HG02759 (cell line): ENCODE results near the gene ZDHHC11.
"Not testable (repeated sequence)": the region's sequence is repeated elsewhere in the genome, so short reads cannot be mapped to it uniquely, and the experiment has no call there.

Experiments
- ATAC-seq: cut with Tn5 transposase; IDR thresholded peaks from one replicate; pipeline ENCODE4 v1.9.1; 2021; ENCODE audit warnings: mild to moderate bottlenecking, moderate library complexity; ENCODE audit not compliant: unreplicated experiment

The ZDHHC11 gene

DNA sequence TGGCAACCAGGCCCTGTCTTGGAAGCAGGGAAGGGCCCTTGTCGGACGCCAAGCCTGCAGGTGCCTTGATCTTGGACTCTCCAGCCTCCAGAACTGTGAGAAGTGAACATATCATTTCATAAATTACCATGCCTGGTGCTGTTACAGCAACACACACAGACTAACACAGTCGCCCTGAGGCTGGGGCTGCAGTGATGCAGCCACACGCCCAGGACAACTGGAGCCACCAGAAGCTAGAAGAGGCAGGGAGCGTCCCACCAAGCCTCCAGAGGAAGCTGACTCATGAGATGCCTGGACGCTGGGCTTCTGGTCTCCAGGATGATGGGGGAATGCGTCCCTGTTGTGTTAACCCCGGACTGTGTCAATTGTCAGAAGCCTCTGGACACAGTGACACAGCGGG is 71.8 kb downstream of the ZDHHC11 start:
- ATAC-seq = not testable (repeated sequence)

DNA sequence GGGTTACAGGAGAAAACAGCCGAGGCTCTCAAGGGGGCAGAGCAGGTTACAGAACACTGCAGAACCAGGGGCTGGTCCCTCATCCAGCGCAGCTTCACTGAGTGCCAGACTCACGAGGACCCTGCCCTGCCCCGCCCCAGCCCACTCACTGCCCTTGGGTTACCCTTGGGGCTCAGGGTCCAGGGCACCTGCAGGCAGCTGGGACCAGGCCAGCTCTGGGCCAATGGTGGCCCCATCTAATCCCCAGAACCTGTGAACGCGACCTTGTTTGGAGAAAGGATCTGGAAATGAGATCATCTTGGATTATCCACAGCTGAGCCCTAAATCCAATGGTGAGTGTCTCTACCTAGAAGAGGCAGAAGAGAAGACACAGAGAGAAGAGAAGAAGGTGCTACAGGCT is 72.4 kb downstream of the ZDHHC11 start:
- not testable (repeated sequence) for ATAC-seq

DNA sequence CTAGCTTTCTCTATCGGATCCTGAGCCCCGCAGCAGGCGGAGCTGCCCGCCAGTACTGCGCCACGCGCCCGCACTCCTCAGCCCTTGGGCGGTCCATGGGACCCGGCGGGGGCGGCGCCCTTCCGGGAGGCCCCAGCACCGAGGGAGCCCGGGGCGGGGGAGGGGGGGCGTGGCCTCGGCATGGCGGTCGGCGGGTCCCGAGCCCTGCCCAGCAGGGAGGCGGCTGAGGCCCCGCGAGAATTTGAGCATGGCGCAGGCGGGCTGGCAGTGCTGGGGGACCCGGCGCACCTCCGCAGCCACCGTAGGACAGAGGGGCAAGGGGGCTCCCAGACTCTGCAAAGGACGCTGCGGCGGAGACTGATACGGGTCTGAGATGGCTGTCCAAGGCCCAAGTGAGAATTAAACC is 73.0 kb downstream of the ZDHHC11 start:
- no peak for ATAC-seq

DNA sequence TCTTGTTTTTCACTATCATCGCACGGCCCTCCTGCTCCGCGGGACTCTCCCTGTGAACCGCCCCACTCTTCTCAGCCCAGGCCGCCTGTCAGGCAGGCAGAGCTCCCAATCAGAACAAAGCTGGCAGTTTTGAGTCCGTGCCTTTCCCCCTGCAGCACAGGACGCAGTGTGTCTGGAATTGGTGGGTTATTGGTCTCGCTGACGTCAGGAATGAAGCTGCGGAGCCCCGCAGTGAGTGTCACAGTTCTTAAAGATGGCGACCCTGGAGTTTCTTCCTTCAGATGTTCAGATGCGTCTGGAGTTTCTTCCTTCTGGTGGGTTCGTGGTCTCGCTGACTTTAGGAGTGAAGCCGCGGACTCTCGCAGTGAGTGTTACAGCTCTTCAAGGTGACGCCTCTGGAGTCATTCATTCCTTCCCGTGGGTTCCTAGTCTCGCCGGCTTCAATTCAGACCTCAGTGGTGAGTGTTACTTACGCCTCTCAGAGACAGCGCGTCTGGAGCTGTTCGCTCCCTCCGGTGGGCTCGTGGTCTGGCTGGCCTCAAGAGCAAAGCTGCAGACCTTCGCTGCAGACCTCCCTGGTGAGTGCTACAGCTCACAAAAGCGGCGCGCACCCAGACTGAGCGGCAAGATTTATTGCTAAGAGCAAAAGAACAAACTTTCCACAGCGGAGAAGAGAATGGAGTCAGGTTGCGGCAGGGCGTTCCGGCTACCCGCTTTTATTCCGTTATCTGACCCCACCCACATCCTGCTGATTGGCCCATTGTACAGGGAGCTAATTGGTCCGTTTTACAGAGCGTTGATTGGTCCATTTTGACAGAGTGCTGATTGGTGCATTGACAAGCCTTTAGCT is 73.7 kb downstream of the ZDHHC11 start:
- ATAC-seq = no peak

DNA sequence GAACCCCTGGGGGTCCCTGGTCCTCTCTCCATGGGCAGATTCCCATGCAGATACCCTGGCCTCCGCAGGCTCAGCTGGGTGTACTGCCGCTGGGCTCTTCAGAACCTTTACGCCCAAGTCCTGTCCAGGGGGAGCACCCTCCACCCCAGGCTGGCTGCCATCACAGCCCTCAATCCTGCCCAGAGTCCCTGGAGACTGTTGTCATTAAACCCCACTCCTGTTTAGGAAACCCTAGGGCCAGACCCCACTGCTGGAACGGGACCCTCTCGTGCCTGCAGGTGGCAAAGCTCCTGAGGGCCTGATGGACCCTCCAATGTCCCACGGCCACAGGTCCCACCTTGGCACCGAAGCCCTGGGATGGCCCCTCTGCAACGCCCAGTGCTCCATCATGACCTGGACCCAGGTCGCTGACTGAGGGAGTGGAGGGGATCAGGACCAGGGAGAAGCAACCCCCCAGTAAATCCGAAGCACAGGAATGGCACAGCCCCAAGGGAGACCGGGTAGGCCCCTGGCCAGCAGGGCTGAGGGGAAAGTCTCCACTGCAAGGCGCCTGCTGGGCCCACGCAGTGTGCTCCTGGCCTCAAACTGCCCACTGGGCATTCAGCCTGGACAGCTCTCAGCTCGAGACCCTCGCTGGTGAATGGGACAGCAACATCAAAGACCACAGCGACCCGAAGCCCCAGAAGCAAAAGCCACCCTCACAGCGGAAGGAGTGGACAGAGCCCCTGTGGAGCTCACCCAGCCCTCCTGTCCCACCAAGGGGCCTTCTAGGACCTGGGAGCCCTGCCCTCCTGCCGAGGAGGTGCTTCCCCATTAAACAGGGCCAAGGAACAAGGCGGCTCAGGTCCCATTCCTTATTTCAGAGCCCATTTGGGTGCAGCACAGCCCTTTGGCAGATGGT is 74.6 kb downstream of the ZDHHC11 start:
- ATAC-seq = no peak

DNA sequence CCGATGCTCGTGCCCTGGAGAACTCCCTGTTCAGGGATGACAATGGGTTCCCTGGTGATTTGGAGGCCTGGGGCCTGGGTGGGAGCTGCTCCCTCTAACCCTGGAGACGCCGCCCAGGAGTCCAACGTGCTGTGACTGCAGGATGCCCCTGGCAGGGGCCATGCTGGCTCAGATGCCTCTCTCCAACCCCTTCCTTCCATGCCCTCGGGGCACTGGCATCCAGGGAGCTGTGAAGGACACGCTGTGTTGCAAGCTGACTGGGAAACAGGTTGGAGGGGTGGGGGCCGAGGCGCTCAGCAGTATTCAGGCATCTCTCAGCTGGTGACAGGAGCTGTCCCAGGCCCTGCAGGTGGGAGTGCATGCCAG is 75.2 kb downstream of the ZDHHC11 start:
- not testable (repeated sequence) for ATAC-seq

DNA sequence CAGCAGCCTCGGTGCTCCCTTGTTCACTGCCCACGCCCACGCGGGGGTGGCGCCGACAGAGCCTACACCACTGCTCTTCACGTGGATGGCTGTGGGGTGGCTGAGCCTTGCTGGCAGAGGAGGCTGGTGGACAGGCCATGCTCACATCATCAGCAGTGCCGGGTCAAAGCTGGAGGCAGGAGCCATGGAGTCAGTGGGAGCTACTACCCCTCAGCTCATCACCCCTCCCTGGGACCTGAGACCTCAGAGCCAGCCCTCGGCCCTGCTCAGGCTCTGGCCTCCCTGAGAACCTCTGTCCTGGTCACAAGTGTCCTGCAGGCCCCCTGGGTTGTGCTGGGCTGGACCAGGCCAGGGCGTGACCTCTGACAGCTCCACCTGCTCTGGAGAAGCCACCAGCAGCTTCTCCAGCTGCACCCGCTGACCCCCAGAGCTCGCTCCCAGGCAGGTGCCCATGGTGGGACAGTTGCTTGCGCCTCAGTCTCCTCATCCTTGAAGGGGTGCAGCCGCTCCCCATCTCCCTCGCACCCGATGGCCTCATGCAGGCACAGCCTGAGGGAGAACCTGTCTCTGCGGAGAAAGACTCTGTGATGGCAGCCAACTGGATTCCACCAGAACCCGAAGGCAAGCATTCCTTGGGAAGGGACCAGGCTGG is 75.8 kb downstream of the ZDHHC11 start:
- ATAC-seq = not testable (repeated sequence)

DNA sequence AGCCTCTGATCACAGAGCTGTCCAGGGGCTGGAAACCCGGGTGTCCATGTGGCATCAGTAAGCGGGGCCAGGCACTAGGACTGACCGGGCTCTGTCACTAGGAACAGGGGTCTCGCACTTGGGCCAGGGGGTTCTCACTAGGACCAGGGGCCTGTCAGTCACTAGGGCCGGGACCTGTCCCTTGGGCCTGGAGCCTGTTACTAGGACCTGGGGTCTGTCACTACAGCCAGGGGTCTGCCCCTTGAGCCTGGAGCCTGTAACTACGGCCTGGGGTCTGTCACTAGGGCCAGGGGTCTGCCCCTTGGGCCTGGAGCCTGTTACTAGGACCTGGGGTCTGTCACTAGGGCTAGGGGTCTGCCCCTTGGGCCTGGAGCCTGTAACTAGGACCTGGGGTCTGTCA is 76.5 kb downstream of the ZDHHC11 start:
- not testable (repeated sequence) for ATAC-seq

DNA sequence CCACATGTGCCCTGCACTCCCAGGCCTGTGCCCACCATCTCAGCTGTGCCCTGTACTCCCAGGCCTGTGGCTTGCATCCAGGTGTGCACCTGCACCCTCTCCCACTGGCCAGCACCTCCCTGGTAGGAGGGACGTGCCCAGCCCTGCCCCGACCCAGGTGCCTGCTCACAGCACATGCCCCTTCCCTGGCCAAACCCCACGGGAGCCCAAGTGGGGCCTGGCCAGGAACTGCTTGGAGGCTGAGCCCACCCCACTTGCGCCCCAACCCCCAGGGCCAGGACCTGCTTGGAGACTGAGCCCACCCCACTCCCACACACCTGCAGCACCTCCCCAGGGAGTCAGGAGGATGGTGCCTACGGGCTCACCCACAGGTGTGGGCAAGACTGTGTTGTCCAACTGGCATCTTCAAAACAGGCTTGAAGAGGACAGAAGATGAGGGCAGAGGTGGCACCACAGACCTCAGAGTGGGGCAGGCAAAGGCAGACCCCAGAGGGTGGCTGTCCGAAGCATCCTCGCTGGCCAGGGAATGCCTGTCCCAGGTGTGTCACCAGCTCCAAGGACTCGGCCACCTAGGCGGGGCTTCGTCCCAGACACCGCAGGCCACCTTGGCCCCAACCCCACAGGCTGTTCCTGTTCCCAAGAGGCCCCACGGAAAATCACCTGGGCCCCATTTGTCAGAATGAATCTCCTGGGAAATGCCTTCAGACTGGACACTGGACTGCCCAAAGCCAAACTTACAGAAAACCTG is 77.1 kb downstream of the ZDHHC11 start:
- no peak for ATAC-seq

DNA sequence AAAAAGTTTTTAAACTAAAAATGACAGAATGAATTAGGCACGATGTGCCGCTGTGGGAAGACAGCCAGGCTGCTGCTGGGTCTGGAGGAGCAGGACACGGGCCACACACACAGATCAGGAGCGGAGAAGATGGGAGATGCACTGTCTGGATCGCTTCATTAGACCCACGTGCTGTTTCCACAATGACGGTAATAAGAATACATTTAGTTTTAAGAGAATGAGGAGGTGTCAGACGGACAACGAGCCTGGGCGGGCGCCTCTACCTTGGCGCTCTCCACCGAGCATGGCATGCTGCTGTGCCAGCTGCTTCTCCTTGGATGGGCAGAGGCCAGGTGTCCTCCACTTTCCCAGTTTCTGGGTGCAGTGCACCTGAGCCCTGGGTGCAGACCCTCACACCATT is 77.9 kb downstream of the ZDHHC11 start:
- ATAC-seq = not testable (repeated sequence)

DNA sequence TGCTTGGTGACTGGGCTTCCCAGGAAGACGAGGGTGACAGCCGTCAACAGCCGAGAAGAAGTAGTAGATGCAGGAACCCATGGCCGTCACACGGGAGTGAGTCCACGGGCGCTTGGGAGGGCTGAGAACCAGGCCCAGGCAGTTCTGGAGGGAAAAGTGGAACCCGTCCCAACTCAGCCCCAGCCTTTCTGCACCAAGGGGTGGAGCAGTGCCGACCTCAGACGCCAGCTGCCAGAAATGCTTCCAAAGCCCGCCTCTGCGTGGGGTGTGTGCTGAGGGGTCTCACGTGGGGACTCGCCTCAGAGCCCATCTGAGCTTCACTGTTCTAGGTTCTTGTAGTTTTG is 78.3 kb downstream of the ZDHHC11 start:
- not testable (repeated sequence) for ATAC-seq

DNA sequence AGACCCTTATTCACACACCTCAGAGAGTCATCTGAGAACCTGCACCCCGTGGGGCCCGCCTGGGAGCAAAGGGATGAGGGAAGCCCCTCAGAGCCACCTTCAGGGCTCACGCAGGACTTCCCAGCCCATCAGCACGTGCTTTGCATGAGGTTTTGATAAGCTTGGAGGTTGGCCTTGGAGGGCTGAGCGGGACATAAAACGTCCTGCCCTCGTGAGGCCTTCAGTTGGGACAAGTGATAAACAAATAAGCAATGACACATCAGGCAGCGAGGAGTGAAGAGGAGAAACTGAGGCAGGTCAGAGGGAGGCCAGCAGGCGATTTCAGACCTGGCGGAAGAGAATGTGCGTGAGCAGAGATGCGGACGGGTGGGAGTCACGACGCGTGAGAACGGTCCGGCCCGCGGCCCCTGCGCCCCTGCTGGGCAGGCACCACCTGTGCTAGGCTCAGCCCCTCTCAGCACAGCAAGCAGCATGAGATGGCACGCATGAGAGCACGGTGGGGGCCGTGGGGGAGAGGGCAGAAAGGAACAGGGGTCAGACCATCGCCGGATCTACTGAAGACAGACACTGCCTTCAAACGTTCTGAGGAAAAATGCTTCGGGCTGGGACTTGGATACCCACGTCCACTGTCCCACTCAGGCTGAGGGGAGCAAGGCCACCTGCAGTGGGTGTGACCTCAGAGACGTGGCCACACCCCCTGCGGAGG is 78.8 kb downstream of the ZDHHC11 start:
- ATAC-seq = not testable (repeated sequence)

DNA sequence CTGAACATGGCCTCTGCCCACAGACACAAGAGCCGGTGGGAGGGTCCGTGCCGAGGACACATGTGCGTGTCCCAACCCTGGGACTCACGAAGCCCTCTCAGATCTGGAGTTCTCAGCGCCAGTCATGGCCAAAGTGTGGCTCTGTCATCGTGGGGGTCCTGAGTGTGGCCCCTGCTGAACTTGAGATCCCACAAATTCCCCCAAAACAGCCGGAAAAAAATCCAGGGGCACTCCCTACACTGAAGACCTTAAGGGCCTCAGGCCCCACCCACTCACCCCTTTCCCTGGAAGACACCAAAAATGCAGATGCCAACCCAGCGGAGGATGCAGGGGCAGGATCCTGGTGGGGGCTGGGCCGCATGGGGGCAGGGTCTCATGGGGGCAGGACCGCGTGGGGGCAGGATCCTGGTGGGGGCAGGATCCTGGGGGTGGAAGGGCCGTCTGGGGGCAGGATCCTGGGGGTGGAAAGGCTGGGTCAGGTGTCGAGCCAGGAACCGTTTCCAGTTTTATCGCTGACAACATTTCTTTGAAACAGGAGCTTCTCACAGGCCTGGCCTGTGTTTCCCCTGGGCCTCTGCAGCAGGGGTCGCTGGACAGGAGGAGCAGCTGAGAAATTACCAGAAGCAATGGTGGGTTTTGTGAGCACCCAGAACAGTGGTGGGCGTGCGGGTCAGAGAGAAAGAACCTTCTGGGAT is 79.6 kb downstream of the ZDHHC11 start:
- ATAC-seq = not testable (repeated sequence)

DNA sequence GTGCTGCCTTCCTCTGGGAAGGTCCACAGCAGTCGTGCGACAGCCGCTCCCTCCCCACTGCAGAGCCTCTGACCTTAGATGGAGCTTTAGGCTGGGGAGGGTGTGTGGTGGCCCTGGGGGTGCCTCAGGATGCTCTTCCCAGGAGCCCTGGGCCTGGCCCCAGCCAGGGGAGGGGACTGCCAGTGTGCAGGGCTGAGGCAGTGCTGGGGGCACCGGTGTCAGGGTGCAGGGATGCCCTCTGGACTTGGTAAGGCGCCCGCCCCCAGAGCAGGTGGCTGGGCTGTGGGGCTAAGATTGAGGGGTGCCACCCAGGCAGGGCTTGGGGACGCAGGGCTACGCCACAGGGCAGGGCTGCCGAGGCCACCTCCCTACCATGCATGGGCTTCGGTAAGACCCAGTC is 80.2 kb downstream of the ZDHHC11 start:
- ATAC-seq = not testable (repeated sequence)

DNA sequence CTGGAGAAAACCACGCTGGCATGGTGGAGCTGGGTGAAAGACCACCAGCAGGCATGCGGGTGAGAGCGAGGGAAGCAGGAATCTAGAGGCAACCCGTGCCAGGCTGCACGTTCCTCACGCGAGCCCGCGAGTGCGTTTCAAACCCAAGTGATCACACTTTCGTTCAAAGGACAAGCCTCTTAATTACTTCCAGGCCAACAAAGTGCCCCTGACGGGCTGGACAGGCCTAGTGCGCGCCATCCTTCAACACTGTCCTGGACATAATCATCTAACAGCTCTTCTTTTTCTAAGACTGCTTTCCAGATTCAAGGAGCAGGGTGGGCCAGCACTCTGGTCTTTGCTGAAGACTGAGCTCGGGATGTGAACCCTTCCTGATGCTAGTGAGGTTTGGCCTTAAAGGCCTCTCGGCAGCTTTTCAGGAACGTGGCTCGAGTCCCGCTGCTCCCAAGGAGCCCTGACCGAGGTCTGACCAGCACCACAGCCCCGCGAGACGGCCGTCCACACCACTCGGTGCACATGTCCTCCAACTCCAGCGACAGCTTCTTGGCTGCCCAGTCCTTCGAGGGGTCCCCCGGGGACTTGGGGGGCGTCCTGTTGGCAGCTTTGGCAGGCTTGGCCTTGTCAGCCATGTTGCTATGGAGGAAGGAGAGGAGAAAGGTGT is 81.2 kb downstream of the ZDHHC11 start:
- ATAC-seq = not testable (repeated sequence)

DNA sequence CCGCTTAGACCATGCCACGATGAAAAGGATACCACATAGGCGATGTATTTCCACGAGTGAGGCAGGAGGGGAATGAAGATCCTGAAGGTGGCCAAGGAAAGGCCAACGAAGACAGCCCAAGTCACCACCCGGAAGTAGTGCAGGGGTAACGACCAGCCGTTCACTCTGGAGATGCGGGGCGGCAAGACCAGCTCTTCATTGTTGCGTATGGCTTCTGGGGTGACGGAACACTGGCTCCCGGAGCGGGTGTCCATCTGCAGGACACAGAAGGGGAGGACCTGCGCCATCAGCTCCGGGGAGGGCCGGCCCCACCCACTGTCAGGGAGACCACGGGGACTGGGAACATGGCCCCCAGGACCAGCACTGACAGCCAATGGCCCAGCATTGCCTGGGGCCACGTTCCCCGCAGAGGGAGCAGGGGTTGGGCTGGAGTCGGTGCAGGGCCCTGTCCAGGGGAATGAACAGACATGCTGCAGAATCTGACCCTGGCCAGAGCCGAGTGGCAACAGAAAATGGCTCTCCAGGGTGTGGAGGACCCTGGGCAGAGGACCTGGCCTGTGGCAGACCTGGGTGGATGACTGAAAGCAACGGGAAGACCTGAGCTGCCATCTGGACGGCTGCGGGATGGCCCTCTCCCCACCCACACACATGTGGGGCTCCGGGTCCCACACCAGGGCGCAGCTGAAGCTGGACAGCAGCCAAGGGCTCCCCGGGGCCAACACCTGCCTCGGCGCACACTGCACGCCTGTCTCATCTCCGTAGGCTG is 83.9 kb downstream of the ZDHHC11 start:
- no peak for ATAC-seq

DNA sequence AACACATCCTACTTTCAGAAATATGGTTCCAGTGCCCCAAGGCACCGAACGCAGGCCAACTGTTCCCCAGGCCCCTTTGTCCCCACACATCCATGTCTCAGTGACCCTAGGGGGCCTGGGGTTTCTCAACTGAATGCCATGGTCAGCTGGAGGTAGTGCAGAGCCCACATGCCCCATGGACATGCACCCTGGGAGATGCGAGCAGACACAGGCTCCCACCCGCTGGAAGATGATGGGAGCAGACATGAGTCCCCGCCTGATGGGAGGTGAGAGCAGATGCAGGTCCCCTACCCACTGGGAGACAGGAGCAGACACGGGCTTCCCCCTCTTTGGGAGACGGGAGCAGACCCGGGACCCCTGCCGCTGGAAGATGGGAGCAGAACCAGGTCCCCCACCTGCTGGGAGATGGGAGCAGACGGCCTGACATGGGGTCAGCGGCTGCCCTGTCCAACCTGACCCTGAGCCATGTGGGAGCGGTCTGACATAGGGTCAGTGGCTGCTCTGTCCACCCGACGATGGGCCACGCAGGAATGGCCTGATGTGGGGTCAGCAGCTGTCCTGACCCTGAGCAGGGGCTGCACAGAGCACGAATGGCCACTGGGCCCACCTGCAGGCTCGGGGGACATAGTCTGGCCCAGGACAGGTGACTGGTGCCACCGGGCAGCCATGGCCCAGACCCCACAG is 84.7 kb downstream of the ZDHHC11 start:
- no peak for ATAC-seq
